Mesenchymal stem cell (in vitro differentiated cells and primary cell): ENCODE data around the gene GSTO2. TPM values are rescaled to one million over a fixed set of nuclear protein-coding genes. Genes with fewer than 3 reads are reported as not detected.
A peak's percentile ranks its signal among the peaks of the same experiment; 100 is the strongest.

Source experiments
- DNase-seq: peaks from one replicate; pipeline ENCODE4 v3.0.0-alpha.2; 2013
- H2AFZ ChIP-seq: one replicate; pipeline ENCODE4 v1.6.1; 2013; ENCODE audit warnings: low read depth, mild to moderate bottlenecking, control low read depth, inconsistent platforms, low read length, moderate library complexity
- H2AK5ac ChIP-seq: 2 replicates; pipeline ENCODE4 v1.6.1; 2013; ENCODE audit warnings: low read length, moderate library complexity, mild to moderate bottlenecking, inconsistent platforms; ENCODE audit not compliant: severe bottlenecking
- H2BK120ac ChIP-seq: one replicate; pipeline ENCODE4 v1.6.1; 2013; ENCODE audit warnings: low read depth, mild to moderate bottlenecking, inconsistent platforms, low read length, moderate library complexity
- H2BK12ac ChIP-seq, 2 experiments: one replicate each; pipeline ENCODE4 v1.6.1; 2013; ENCODE audit warnings: inconsistent platforms in 2 of 2, low read length in 2 of 2, mild to moderate bottlenecking in 2 of 2, moderate library complexity in 2 of 2, control low read depth in 1 of 2
- H2BK15ac ChIP-seq: one replicate; pipeline ENCODE4 v1.6.1; 2013; ENCODE audit warnings: mild to moderate bottlenecking, low read depth, inconsistent platforms; ENCODE audit not compliant: poor library complexity, severe bottlenecking
- H2BK5ac ChIP-seq: 2 replicates; pipeline ENCODE4 v1.6.1; 2013; ENCODE audit warnings: low read depth, mild to moderate bottlenecking, low read length, control low read depth, inconsistent platforms; ENCODE audit not compliant: poor library complexity, severe bottlenecking
- H3K14ac ChIP-seq, 2 experiments: one replicate each; pipeline ENCODE4 v1.6.1; 2013; ENCODE audit warnings: inconsistent platforms in 2 of 2, low read length in 2 of 2, control low read depth in 1 of 2, mild to moderate bottlenecking in 1 of 2, moderate library complexity in 1 of 2
- H3K18ac ChIP-seq, 2 experiments: one replicate each; pipeline ENCODE4 v1.6.1; 2013; ENCODE audit warnings: inconsistent platforms in 2 of 2, low read length in 2 of 2, control low read depth in 1 of 2, low read depth in 1 of 2, mild to moderate bottlenecking in 1 of 2
- H3K23ac ChIP-seq, 2 experiments: one replicate each; pipeline ENCODE4 v1.6.1; 2013; ENCODE audit warnings: inconsistent platforms in 2 of 2, low read length in 2 of 2, mild to moderate bottlenecking in 2 of 2, moderate library complexity in 2 of 2, control low read depth in 1 of 2
- H3K27ac ChIP-seq: 2 replicates; pipeline ENCODE4 v1.5.1; 2013; ENCODE audit warnings: mild to moderate bottlenecking, moderate library complexity, low read length, control low read depth, inconsistent platforms; ENCODE audit not compliant: poor library complexity, severe bottlenecking
- H3K27me3 ChIP-seq, 2 experiments: 2 replicates each; pipeline versions ENCODE4 v1.6.1 to v1.7.0; 2013; ENCODE audit warnings: low read length in 2 of 2, mild to moderate bottlenecking in 2 of 2, moderate library complexity in 2 of 2, control low read depth in 1 of 2, inconsistent platforms in 1 of 2; ENCODE audit not compliant: control insufficient read depth in 1 of 2, insufficient read depth in 1 of 2
- H3K36me3 ChIP-seq, 2 experiments: 2 replicates each; pipeline versions ENCODE4 v1.6.1 to v1.7.0; 2013; ENCODE audit warnings: low read length in 2 of 2, control low read depth in 1 of 2, inconsistent platforms in 1 of 2, low read depth in 1 of 2, mild to moderate bottlenecking in 1 of 2; ENCODE audit not compliant: insufficient read depth in 2 of 2, control insufficient read depth in 1 of 2
- H3K4ac ChIP-seq, 2 experiments: one replicate each; pipeline ENCODE4 v1.6.1; 2013; ENCODE audit warnings: inconsistent platforms in 2 of 2, low read length in 2 of 2, mild to moderate bottlenecking in 2 of 2, moderate library complexity in 2 of 2, control low read depth in 1 of 2, low read depth in 1 of 2
- H3K4me1 ChIP-seq: 2 replicates; pipeline ENCODE4 v1.6.1; 2013; ENCODE audit warnings: low read depth, low read length, control low read depth; ENCODE audit not compliant: control insufficient read depth, insufficient read depth
- H3K4me2 ChIP-seq: 2 replicates; pipeline ENCODE4 v1.6.1; 2013; ENCODE audit warnings: low read length, mild to moderate bottlenecking, inconsistent platforms; ENCODE audit not compliant: poor library complexity, severe bottlenecking
- H3K4me3 ChIP-seq, 2 experiments: 2 replicates each; pipeline versions ENCODE4 v1.5.1 to v1.7.0; 2013; ENCODE audit warnings: low read length in 2 of 2, mild to moderate bottlenecking in 2 of 2, control low read depth in 1 of 2, low read depth in 1 of 2; ENCODE audit not compliant: insufficient read depth in 1 of 2
- H3K79me1 ChIP-seq: replicated peaks from 2 replicates; pipeline ENCODE4 v1.6.1; 2013; ENCODE audit warnings: mild to moderate bottlenecking, control low read depth, low read length, inconsistent platforms; ENCODE audit not compliant: poor library complexity, severe bottlenecking
- H3K9ac ChIP-seq: 2 replicates; pipeline ENCODE4 v1.7.0; 2013; ENCODE audit warnings: mild to moderate bottlenecking, low read length, moderate library complexity
- H3K9me3 ChIP-seq: 2 replicates; pipeline ENCODE4 v1.7.0; 2013; ENCODE audit warnings: mild to moderate bottlenecking, low read length; ENCODE audit not compliant: control insufficient read depth
- H4K8ac ChIP-seq: one replicate; pipeline ENCODE4 v1.6.1; 2013; ENCODE audit warnings: inconsistent platforms, mild to moderate bottlenecking, low read length, moderate library complexity
- H4K91ac ChIP-seq: one replicate; pipeline ENCODE4 v1.6.1; 2013; ENCODE audit warnings: mild to moderate bottlenecking, low read length, inconsistent platforms
- WGBS: methylation state at CpG from one replicate; pipeline ENCODE4 v1.1.7; 2013; ENCODE audit warnings: mixed read lengths; 5-methylcytosine and 5-hydroxymethylcytosine counted together
- polyA plus RNA-seq, 2 experiments: library from polyadenylated mRNA; stranded (reverse); fragments of 200-250 nt; gene quantifications; one replicate each; pipeline ENCODE4 v1.2.3, GENCODE V29; 2013

Gene GSTO2
- polyA plus RNA-seq (2013, experiment 1 of 2), result 2.3 TPM
- polyA plus RNA-seq (2013, experiment 2 of 2), result 1.9 TPM

- Histone ChIP-seq H2AK5ac (no peak within 1 kb of the TSS), H3K9me3 (no peaks in the 10 kb centered on the region), H3K14ac (no peak within 1 kb of the TSS), H3K27ac (peak within 1 kb of the TSS; percentile 37), H3K4me3 (peak within 1 kb of the TSS; percentile 78 to 88), H3K79me1 (peaks cover 6% of the 10 kb centered on the region), H3K4me1 (no peaks in the 10 kb centered on the region), H2AFZ (no peak within 1 kb of the TSS), H3K4me2 (peak within 1 kb of the TSS; percentile 73), H3K4ac (peak within 1 kb of the TSS in 1 of 2 experiments; percentile 17), H3K18ac (peak within 1 kb of the TSS; percentile 18 to 55), H4K8ac (peak within 1 kb of the TSS; percentile 83), H3K27me3 (peaks cover 0 to 1% of the 10 kb centered on the region in 2 experiments), H4K91ac (peak within 1 kb of the TSS; percentile 65), H3K9ac (peak within 1 kb of the TSS; percentile 79), H2BK120ac (no peak within 1 kb of the TSS), H3K23ac (no peak within 1 kb of the TSS), H2BK5ac (peak within 1 kb of the TSS; percentile 61), H2BK15ac (peak within 1 kb of the TSS; percentile 77), H2BK12ac (no peak within 1 kb of the TSS), H3K36me3 (peaks cover 6 to 56% of the 10 kb centered on the region in 2 experiments)
- DNase-seq, result peak; percentile 95
- 22% methylated on average over 52 of the region's 59 CpGs for WGBS
Observed at GRCh38 chr10:104268713-104269645, at the start of gene GSTO2. Gene GSTO2 (plus strand): TSS chr10:104269184. CDS start chr10:104274916, 5,732 bp downstream.

- Histone ChIP-seq H4K91ac (no peak overlapping the region), H3K14ac (no peak overlapping the region), H3K4me3 (no peak overlapping the region), H3K18ac (no peak overlapping the region), H3K27ac (no peak overlapping the region), H3K4me2 (no peak overlapping the region), H4K8ac (no peak overlapping the region), H3K23ac (no peak overlapping the region), H2BK12ac (no peak overlapping the region), H2BK5ac (no peak overlapping the region), H3K27me3 (peaks cover 12 to 46% of the 10 kb centered on the region in 2 experiments), H3K4ac (no peak overlapping the region), H2BK15ac (no peak overlapping the region), H3K36me3 (no peaks in the 10 kb centered on the region), H2AFZ (no peak overlapping the region), H2BK120ac (no peak overlapping the region), H3K9ac (no peak overlapping the region), H2AK5ac (no peak overlapping the region), H3K4me1 (no peaks in the 10 kb centered on the region), H3K79me1 (no peaks in the 10 kb centered on the region), H3K9me3 (no peaks in the 10 kb centered on the region)
- no peak for DNase-seq
- 85% methylated on average over 1 of the region's 2 CpGs for WGBS
Observed at GRCh38 chr10:104220522-104220921, 48.5 kb upstream of the GSTO2 start.

- Histone ChIP-seq H4K91ac (no peak overlapping the region), H3K4me1 (no peaks in the 10 kb centered on the region), H3K4ac (no peak overlapping the region), H2BK12ac (no peak overlapping the region), H3K14ac (no peak overlapping the region), H3K23ac (no peak overlapping the region), H3K36me3 (no peaks in the 10 kb centered on the region), H3K27ac (no peak overlapping the region), H2BK120ac (no peak overlapping the region), H3K27me3 (peaks cover 0 to 25% of the 10 kb centered on the region in 2 experiments), H3K4me2 (no peak overlapping the region), H3K79me1 (no peaks in the 10 kb centered on the region), H2AK5ac (no peak overlapping the region), H2AFZ (no peak overlapping the region), H2BK15ac (no peak overlapping the region), H2BK5ac (no peak overlapping the region), H4K8ac (no peak overlapping the region), H3K18ac (no peak overlapping the region), H3K9ac (no peak overlapping the region), H3K9me3 (no peaks in the 10 kb centered on the region), H3K4me3 (no peak overlapping the region)
- no peak for DNase-seq
Observed at GRCh38 chr10:104223304-104223703, 45.7 kb upstream of the GSTO2 start.

DNA sequence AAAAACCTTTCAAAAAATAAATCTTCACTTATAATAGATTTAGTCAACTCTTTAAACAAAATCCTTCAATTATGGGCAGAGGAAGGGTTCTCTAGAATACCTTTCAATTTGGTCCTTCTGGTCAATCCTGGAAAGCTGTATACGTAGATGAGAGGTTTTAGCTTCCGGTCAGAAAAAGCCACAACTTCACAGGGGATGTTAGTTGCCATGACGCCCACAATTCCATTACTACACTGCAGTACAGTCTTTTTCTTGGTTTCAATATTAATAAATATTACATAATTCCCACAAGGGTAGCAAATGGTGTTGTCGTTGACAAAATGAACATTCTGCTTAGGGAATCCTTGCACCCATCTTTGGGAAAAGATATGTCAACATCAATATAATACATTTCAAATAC lies 38.5 kb upstream of the GSTO2 start:
- no peak for DNase-seq
- Histone ChIP-seq H3K27ac (no peak overlapping the region), H3K27me3 (no peaks in the 10 kb centered on the region), H3K4me1 (peaks cover 7% of the 10 kb centered on the region), H3K36me3 (no peaks in the 10 kb centered on the region), H3K4ac (no peak overlapping the region), H3K79me1 (no peaks in the 10 kb centered on the region), H2BK15ac (no peak overlapping the region), H2BK12ac (no peak overlapping the region), H3K23ac (no peak overlapping the region), H3K4me3 (no peak overlapping the region), H3K9ac (no peak overlapping the region), H2BK120ac (no peak overlapping the region), H3K9me3 (peaks cover 8% of the 10 kb centered on the region), H4K91ac (no peak overlapping the region), H2AK5ac (no peak overlapping the region), H2AFZ (no peak overlapping the region), H3K14ac (no peak overlapping the region), H2BK5ac (no peak overlapping the region), H3K4me2 (no peak overlapping the region), H3K18ac (no peak overlapping the region), H4K8ac (no peak overlapping the region)
- WGBS, result 93% methylated on average over 3 of the region's 4 CpGs
